Ascending aorta (tissue), 2 donors: Measurements from ENCODE around the gene MPRIP. TPM values are rescaled to one million over a fixed set of nuclear protein-coding genes. Genes with fewer than 3 reads are reported as not detected.

ENCODE experiments used
- DNase-seq, 2 donors: peaks; one replicate each; pipeline ENCODE4 v3.0.0-alpha.2; 2019; ENCODE audit warnings: low spot score in 2 of 2
- H3K27ac ChIP-seq, 2 donors: fragments of 200-600 bp; sonication (generic); one replicate each; pipeline ENCODE4 v1.5.1; 2016 to 2017; ENCODE audit warnings: mild to moderate bottlenecking in 1 of 2
- H3K27me3 ChIP-seq: fragments of 200-600 bp; sonication (generic); one replicate; pipeline ENCODE4 v1.5.1; 2017
- H3K36me3 ChIP-seq, 2 donors: fragments of 200-600 bp; sonication (generic); one replicate each; pipeline ENCODE4 v1.5.1; 2016
- H3K4me1 ChIP-seq, 2 donors: fragments of 200-600 bp; sonication (generic); one replicate each; pipeline ENCODE4 v1.5.1; 2016 to 2017; ENCODE audit warnings: mild to moderate bottlenecking in 1 of 2
- H3K4me3 ChIP-seq, 2 donors: fragments of 200-600 bp; sonication (generic); one replicate each; pipeline ENCODE4 v1.5.1; 2016 to 2017; ENCODE audit warnings: mild to moderate bottlenecking in 1 of 2
- H3K9me3 ChIP-seq, 2 donors: fragments of 200-600 bp; sonication (generic); one replicate each; pipeline ENCODE4 v1.5.1; 2016
- intact Hi-C: fragments of 100-400 bp; cut with DNase I; formaldehyde crosslinking; loops from one replicate; pipeline ENCODE4 v1.15.1; 2023
- total RNA-seq: library from RNA; depleted of rRNA; stranded (reverse); fragments of >200 nt; gene quantifications from one replicate; pipeline ENCODE4 v1.1.0, GENCODE V29; 2016
- TF ChIP-seq, protein P1 (sequence below), 3 experiments: fragments of 200-600 bp in 2 of 3; fragments of 450-650 bp in 1 of 3; sonication (generic) in 2 of 3; IDR thresholded peaks; one replicate each; pipeline ENCODE4 v1.5.1; 2016 to 2019; ENCODE audit warnings: antibody characterized with exemption in 3 of 3, mild to moderate bottlenecking in 1 of 3, moderate library complexity in 1 of 3

The MPRIP gene
- total RNA-seq, 1 donor from 2014 or later = 246 TPM

DNA sequence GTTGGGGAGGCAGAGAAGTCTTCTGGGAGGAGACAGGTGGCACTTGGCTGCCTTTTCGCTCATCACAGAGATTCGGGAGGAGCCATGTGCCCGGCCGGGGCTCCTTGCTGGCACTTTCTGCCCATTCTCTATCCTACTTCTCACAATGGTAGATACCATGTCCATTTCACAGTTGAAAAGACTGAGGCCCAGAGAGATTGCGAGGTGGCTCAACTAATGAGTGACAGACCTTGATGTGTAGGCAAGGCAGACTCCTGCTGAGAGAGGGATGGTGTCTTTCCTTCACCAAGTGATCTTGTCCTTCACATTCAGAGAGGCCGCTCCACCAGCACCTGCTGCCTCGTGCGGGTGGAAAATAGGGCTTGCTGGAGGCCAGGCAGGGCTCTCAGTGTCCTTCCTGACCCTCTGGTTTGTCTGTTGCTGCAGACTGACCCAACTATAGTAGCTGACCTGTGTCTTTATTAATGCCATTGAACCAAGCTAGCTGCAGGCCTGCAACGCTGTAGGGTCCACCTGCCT lies 42.1 kb downstream of the MPRIP start:
- DNase-seq = no peak
- TF ChIP-seq, protein P1, sequence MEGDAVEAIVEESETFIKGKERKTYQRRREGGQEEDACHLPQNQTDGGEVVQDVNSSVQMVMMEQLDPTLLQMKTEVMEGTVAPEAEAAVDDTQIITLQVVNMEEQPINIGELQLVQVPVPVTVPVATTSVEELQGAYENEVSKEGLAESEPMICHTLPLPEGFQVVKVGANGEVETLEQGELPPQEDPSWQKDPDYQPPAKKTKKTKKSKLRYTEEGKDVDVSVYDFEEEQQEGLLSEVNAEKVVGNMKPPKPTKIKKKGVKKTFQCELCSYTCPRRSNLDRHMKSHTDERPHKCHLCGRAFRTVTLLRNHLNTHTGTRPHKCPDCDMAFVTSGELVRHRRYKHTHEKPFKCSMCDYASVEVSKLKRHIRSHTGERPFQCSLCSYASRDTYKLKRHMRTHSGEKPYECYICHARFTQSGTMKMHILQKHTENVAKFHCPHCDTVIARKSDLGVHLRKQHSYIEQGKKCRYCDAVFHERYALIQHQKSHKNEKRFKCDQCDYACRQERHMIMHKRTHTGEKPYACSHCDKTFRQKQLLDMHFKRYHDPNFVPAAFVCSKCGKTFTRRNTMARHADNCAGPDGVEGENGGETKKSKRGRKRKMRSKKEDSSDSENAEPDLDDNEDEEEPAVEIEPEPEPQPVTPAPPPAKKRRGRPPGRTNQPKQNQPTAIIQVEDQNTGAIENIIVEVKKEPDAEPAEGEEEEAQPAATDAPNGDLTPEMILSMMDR (IDR thresholded peaks at IDR 0.05) = no peak
- Histone ChIP-seq H3K9me3 (no peaks in the 10 kb centered on the region), H3K36me3 (peaks cover 6 to 38% of the 10 kb centered on the region in 2 donors), H3K27ac (no peak overlapping the region), H3K4me1 (peaks cover 8 to 12% of the 10 kb centered on the region in 2 donors), H3K4me3 (no peak overlapping the region), H3K27me3 (no peaks in the 10 kb centered on the region)
- intact Hi-C loops = no loop called here

DNA sequence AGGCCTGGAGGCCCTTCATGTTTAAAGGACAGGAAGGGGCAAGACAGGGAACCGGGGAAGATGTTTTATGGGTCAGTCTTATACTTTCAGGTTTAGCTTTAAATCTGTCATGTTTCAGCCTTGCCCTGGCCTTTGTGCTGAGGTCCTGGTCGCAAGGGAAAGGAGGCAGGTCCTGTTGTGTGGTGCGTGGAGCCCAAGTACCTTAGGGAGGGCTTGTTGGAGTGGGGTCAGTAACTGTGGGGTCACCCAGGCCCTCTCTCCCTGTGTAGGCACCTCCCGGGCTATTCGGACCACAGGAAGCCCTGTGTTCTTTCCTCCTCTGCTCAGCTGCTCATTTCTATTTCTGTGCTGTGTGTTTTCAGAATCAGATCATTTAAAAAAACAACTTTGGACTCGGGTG lies 42.7 kb downstream of the MPRIP start:
- TF ChIP-seq, protein P1 (IDR thresholded peaks at IDR 0.05) = no peak
- no peak for DNase-seq
- H3K4me1 ChIP-seq = peaks cover 3 to 6% of the 10 kb centered on the region in 2 donors
- peaks cover 5 to 41% of the 10 kb centered on the region in 2 donors for H3K36me3 ChIP-seq
- no peaks in the 10 kb centered on the region for H3K9me3 ChIP-seq
- no peaks in the 10 kb centered on the region for H3K27me3 ChIP-seq
- no peak overlapping the region for H3K27ac ChIP-seq
- intact Hi-C loops = no loop called here
- H3K4me3 ChIP-seq = no peak overlapping the region

GRCh38 chr17:17086585-17086984 lies 44.3 kb downstream of the MPRIP start:
- no peak overlapping the region for H3K27ac ChIP-seq
- TF ChIP-seq, protein P1 (IDR thresholded peaks at IDR 0.05) = no peak
- H3K4me1 ChIP-seq = peaks cover 0 to 3% of the 10 kb centered on the region in 2 donors
- H3K27me3 ChIP-seq = no peaks in the 10 kb centered on the region
- no peaks in the 10 kb centered on the region for H3K9me3 ChIP-seq
- intact Hi-C loops = no loop called here
- no peak overlapping the region for H3K4me3 ChIP-seq
- DNase-seq = no peak
- peaks cover 5 to 51% of the 10 kb centered on the region in 2 donors for H3K36me3 ChIP-seq

GRCh38 chr17:17087424-17088015 lies 45.3 kb downstream of the MPRIP start:
- H3K4me3 ChIP-seq = no peak overlapping the region
- H3K9me3 ChIP-seq = no peaks in the 10 kb centered on the region
- peaks cover 5 to 50% of the 10 kb centered on the region in 2 donors for H3K36me3 ChIP-seq
- peaks cover 3 to 5% of the 10 kb centered on the region in 2 donors for H3K4me1 ChIP-seq
- no peaks in the 10 kb centered on the region for H3K27me3 ChIP-seq
- no peak overlapping the region for H3K27ac ChIP-seq
- intact Hi-C loops = no loop called here
- no peak for DNase-seq
- TF ChIP-seq, protein P1 (IDR thresholded peaks at IDR 0.05) = no peak

DNA sequence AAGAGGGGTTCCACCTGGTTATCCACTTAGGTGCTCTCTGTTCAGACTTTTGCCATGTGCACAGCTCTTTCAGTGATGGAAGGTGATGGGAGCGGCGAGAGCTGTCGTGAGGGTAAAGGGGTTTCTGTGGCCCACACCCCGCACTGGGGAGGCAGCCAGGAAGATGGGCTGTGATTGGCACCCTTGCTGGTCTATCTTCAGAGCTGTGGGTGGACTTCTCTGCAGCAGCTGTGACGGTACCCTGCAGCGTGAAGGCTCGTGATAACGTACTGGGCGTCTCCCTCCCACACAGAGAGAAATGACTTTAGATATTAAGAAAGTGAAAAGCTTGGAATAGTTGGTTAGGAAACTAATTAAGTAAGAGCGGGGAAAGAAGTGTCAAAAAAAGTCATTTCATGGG lies 45.8 kb downstream of the MPRIP start:
- DNase-seq = no peak
- intact Hi-C loops = no loop called here
- H3K4me3 ChIP-seq = no peak overlapping the region
- no peaks in the 10 kb centered on the region for H3K9me3 ChIP-seq
- H3K36me3 ChIP-seq = peaks cover 5 to 44% of the 10 kb centered on the region in 2 donors
- TF ChIP-seq, protein P1 (IDR thresholded peaks at IDR 0.05) = no peak
- no peak overlapping the region for H3K27ac ChIP-seq
- peaks cover 3 to 11% of the 10 kb centered on the region in 2 donors for H3K4me1 ChIP-seq
- H3K27me3 ChIP-seq = no peaks in the 10 kb centered on the region
